ENCODE results near the gene RELL2. TPM values are rescaled to one million over a fixed set of nuclear protein-coding genes. Genes with fewer than 3 reads are reported as not detected.
A peak's percentile ranks its signal among the peaks of the same experiment; 100 is the strongest.

The RELL2 gene
- total RNA-seq, 1 donor from 2014 or later, result 0.70 TPM

DNA sequence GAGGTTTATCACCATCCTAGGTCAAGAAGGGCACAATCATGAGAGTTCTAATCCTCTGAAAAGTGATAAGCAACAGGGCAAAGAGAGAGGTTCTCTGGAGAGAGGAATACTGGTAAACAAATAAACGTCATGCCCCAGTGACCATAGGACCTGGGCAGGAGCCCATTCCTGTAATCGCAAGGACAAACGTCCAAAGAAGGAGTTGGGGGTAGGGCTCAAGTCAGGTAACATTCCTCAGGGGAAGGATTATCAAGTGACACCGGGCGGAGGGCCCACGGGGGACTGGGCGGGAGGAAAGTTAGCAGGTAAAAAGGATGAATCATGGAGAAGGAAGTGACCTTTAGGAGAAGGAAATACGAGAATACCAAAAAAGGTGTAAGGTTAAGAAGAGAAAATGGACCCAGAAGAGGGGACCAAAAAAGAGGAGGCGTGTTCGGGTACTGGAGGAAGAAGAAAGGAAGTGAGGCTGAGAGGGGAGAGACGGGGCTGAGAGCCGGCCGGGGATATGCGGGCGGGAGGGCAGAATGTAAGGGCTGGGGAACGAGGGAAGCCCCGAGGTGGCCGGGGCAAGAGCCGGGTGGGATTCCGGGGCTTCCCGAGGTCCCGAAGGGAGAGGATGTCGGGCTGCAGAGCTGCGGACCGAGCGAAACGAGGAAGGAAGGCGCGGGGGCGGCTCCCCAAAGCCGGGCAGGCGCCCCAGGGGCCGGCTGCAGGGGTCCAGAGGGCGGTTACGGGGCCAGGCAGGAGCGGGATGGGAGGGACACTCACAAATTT is 18.6 kb upstream of the RELL2 start:
- peak; percentile 81 for DNase-seq (ENCODE audit: low spot score)
- intact Hi-C loops (cut with DNase I), result loop anchor here (2.0 kb wide), 1 partner anchor 13 kb away; no protein-coding TSS in a partner anchor

DNA sequence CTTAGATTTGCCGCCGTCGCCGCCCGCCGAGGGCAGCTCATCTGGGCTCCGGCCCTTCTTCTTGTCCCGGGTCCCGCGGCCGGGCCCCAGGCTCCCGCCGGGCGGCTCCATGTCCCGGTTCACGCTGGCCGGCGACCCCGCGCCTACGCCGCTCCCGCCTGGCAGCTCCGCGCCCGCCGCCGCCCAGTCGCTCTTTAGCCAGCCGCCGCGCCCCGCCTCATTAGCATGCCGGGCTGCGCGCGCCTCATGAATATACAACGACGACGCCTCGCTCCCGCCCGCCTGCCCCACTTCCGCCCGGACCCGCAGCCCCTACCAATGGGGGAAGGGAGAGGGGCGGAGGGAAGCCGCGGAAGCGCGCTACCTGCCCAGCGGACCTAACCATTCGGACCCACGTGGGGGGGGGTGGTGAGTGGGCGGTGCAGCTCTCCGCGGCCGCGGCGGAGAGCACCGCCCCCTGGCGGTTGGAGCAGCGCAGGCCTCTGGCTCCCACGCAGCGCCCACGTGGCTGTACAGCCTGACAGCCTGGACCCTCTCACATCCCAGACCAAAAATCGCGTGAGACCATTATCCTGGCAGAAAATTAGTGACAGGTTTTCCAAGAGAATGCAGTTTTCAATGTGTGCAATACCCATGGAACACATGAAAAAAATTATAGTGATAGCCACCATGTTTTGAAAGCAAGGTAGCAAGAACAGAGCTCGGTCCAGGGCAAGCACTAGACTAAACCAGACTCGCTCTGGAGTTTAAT is 17.8 kb upstream of the RELL2 start, which contains the start of gene DIAPH1:
Gene DIAPH1, minus strand, starts transcription at position 197 of the 751 bp plus-strand sequence. Its CDS starts 86 bp downstream, at position 111.
- DNase-seq (ENCODE audit: low spot score), result peak; percentile 99

GRCh38 chr5:141623186-141623585 is 13.6 kb upstream of the RELL2 start:
- intact Hi-C loops (cut with DNase I), result no loop called here

More for the DNA sequence above, 17.8 kb upstream of the RELL2 start, which contains the start of gene DIAPH1:
- intact Hi-C loops (cut with DNase I), result loop anchor here (1.0 to 2.0 kb wide), 2 partner anchors 14 to 27 kb away; no protein-coding TSS in a partner anchor

GRCh38 chr5:141623611-141624010 is 13.2 kb upstream of the RELL2 start:
- no peak for DNase-seq (ENCODE audit: low spot score)
- intact Hi-C loops (cut with DNase I), result no loop called here

More at GRCh38 chr5:141623186-141623585, 13.6 kb upstream of the RELL2 start:
- DNase-seq (ENCODE audit: low spot score), result no peak

- intact Hi-C loops (cut with DNase I), result no loop called here
- DNase-seq (ENCODE audit: low spot score), result no peak
Observed at GRCh38 chr5:141628175-141628788, 8.5 kb upstream of the RELL2 start.

- intact Hi-C loops (cut with DNase I), result no loop called here
- DNase-seq (ENCODE audit: low spot score), result no peak
Observed at GRCh38 chr5:141630570-141631140, 6.1 kb upstream of the RELL2 start.

GRCh38 chr5:141632650-141633049 is 4.1 kb upstream of the RELL2 start:
- no peak for DNase-seq (ENCODE audit: low spot score)

GRCh38 chr5:141633871-141634561 is 2.8 kb upstream of the RELL2 start:
- intact Hi-C loops (cut with DNase I), result no loop called here

More at GRCh38 chr5:141632650-141633049, 4.1 kb upstream of the RELL2 start:
- intact Hi-C loops (cut with DNase I), result no loop called here

GRCh38 chr5:141634720-141635119 is 2.1 kb upstream of the RELL2 start:
- DNase-seq (ENCODE audit: low spot score), result no peak
- intact Hi-C loops (cut with DNase I), result no loop called here

More at GRCh38 chr5:141633871-141634561, 2.8 kb upstream of the RELL2 start:
- no peak for DNase-seq (ENCODE audit: low spot score)

DNA sequence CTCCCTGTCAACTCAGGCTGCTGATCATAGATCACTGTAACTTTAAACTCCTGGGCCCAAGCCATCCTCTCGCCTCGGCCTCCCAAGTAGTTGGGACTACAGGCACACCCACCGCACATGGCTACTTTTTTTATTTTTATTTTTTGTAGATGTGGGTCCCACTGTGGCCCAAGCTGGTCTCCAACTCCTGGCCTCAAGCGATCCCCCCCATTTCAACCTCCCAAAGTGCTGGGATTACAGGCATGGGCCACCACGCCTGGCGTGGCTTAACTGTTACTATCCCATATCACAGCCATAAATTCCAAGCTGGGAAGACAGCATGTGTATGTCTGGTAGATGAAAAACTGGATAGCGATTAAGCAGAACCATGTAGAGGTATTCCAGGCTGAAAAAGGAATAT is 1.2 kb upstream of the RELL2 start:
- no peak for DNase-seq (ENCODE audit: low spot score)
- intact Hi-C loops (cut with DNase I), result no loop called here

DNA sequence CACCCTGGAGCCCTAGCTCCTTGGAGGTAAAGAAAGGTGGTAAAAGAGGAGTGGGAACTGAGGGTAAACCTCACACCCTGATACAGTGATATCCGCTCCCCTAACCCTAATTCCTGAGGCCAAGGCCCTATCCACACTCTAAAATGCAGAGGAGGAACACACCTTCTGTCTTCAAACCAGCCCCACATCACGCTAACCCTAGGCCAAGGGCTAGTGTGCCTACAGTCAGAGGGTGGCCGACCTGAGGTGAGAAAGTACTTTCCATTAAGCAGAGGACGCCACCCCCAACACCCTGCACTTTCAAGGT is 738 bp upstream of the RELL2 start:
- intact Hi-C loops (cut with DNase I), result no loop called here
- no peak for DNase-seq (ENCODE audit: low spot score)

DNA sequence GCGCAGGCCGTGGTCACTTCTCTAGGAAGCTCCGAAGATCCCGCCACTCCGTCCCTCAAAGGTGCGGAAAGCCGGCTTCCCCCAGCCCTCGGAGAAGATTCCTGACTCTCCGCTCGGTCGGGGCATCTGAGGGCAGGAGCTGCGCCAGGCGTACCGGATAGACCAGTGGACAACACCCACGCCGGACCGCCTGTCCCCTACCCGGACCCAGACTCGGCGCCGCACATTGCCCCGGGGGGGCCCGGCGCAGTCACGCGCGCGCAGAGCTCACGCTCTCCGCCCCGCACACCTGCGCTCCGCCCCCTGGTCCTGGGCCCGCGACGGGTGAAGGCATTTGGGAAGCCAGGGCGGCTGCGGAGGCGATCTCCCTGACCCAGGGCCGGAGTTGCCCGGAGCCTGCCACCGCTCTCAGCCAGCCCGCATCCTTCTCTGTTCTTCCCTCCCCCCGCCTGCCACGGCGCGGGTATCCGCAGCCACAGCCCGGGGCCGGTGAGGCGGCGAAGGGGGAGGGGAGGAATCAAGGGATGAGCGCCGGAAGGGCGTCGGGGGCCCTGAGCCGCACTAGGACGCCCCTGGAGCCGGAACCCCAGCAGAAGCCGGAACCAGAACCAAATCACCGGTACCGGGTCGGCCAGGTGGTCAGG is 448 bp downstream of the RELL2 start:
- intact Hi-C loops (cut with DNase I), result no loop called here
- no peak for DNase-seq (ENCODE audit: low spot score)

DNA sequence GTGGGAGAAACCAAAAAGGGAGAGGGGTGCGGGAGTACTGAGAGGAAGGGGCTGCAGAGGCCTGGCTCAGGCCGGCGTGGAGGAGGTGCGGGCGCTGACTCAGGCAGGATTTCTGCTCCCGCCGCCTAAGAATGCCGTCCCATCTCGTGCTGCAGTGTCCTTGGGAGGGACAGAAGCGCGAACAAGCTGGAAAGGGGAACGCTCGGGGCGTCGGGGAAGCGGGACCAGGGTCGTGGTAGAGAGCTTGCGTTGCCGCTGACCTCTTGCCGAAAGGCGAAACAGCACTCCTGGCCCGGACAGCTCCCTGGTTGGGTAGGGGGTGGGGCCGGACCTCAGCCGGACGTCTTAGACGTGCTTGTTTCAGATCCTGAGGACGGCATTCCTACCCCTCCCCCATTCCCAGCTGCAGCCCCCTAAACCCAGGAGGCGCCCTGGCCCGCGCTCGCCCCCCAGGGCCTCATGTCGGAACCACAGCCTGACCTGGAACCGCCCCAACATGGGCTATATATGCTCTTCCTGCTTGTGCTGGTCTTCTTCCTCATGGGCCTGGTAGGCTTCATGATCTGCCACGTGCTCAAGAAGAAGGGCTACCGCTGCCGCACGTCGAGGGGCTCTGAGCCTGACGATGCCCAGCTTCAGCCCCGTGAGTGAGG is 1.1 kb downstream of the RELL2 start:
- peak; percentile 81 for DNase-seq (ENCODE audit: low spot score)
- intact Hi-C loops (cut with DNase I), result no loop called here

GRCh38 chr5:141638771-141639170 is 2.0 kb downstream of the RELL2 start:
- DNase-seq (ENCODE audit: low spot score), result no peak
- intact Hi-C loops (cut with DNase I), result no loop called here

DNA sequence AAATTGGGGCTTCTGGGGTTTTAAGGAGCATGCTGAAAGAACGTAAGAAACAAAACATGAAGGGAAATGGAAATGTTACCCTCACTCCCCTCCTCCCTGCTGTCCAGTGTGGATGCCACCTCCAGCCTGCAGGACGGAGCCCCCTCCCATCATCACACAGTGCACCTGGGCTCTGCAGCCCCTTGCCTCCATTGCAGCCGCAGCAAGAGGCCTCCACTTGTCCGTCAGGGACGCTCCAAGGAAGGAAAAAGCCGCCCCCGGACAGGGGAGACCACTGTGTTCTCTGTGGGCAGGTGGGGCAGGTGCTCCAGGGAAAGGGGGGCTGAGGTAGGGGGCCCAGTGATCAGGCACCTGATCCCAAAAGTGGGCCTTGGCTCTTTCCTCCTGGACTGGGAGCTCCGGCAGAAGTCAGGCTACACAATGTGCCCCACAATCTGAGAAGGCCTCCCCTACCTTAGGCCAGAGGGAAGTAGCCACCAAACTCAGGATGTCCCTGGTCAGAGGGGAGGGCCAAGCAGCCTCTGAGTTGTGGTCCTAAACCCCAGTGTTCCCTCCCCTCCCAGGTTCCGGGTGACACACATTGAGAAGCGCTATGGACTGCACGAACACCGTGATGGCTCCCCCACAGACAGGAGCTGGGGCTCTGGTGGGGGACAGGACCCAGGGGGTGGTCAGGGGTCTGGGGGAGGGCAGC is 2.7 kb downstream of the RELL2 start:
- no peak for DNase-seq (ENCODE audit: low spot score)
- intact Hi-C loops (cut with DNase I), result no loop called here

GRCh38 chr5:141640051-141640415 is 3.2 kb downstream of the RELL2 start:
- intact Hi-C loops (cut with DNase I), result no loop called here
- DNase-seq (ENCODE audit: low spot score), result no peak

GRCh38 chr5:141640698-141641097 is 3.9 kb downstream of the RELL2 start:
- DNase-seq (ENCODE audit: low spot score), result no peak
- intact Hi-C loops (cut with DNase I), result no loop called here

Data from cardiac septum (tissue), 1 donor.